ENCODE data around the gene ZNF621.
A peak's percentile ranks its signal among the peaks of the same experiment; 100 is the strongest.
"Not testable (repeated sequence)": the region's sequence is repeated elsewhere in the genome, so short reads cannot be mapped to it uniquely, and the experiment has no call there.

The ZNF621 gene

DNA sequence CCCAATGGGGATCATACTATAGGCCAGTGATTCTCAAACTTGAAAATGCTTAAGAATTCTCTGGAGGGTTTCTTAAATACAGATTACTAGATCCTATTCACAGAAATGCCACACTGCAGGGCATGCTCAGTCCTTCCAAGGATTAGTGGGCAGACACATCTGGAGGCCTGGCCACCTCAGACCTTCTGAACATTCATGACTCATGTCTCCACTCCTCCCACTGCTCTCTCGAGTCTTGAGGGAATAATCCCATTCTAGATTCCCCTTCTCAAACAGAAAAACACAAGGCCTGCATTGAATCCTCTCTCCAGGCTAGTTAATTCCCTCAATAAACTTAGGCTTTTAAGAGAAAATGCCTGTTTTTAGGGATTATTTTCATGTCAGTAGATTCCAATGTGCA, 22.1 kb downstream of the ZNF621 start:
- H3K27ac Mint-ChIP-seq: no peak overlapping the region
- TF ChIP-seq CTCF (IDR thresholded peaks at IDR 0.05): no peak
- H3K4me3 Mint-ChIP-seq: no peak overlapping the region
- DNase-seq: no peak
- H3K27me3 Mint-ChIP-seq (ENCODE audit: low read depth, poor library complexity): no peaks in the 10 kb centered on the region
- peaks cover 22% of the 10 kb centered on the region for H3K36me3 Mint-ChIP-seq (ENCODE audit: low read depth)
- peaks cover 21% of the 10 kb centered on the region for H3K9me3 Mint-ChIP-seq
- peaks cover 4% of the 10 kb centered on the region for H3K4me1 Mint-ChIP-seq

DNA sequence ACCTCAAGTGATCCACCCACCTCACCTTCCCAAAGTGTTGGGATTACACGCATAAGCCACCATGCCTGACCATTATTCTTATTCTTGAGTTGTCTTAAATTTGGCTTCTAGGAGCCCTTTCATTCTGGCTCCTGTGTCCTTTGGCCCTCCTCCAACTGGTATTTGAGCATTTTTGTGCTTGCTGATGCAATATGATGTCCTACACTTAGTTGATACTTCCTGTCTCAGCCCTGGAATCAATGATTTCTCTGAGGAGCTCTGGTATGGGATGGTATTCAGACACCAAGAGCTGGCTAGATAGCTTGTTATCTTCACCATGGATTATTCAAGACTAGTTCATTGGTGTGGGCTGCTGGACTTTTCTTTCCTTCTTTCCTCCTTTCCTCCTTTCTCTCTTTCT, 25.4 kb downstream of the ZNF621 start:
- Mint-ChIP-seq H3K27me3 (ENCODE audit: low read depth, poor library complexity) (no peaks in the 10 kb centered on the region), H3K9me3 (peaks cover 28% of the 10 kb centered on the region), H3K27ac (no peak overlapping the region), H3K4me3 (no peak overlapping the region), H3K36me3 (ENCODE audit: low read depth) (peaks cover 22% of the 10 kb centered on the region), H3K4me1 (peaks cover 4% of the 10 kb centered on the region)
- DNase-seq: no peak
- no peak for TF ChIP-seq CTCF (IDR thresholded peaks at IDR 0.05)

GRCh38 chr3:40557575-40558161, 32.9 kb downstream of the ZNF621 start:
- Mint-ChIP-seq H3K27ac (no peak overlapping the region), H3K36me3 (ENCODE audit: low read depth) (peaks cover 23% of the 10 kb centered on the region), H3K9me3 (peaks cover 43% of the 10 kb centered on the region), H3K4me1 (peaks cover 6% of the 10 kb centered on the region), H3K4me3 (no peak overlapping the region), H3K27me3 (ENCODE audit: low read depth, poor library complexity) (no peaks in the 10 kb centered on the region)
- TF ChIP-seq CTCF (IDR thresholded peaks at IDR 0.05): no peak
- DNase-seq: no peak

DNA sequence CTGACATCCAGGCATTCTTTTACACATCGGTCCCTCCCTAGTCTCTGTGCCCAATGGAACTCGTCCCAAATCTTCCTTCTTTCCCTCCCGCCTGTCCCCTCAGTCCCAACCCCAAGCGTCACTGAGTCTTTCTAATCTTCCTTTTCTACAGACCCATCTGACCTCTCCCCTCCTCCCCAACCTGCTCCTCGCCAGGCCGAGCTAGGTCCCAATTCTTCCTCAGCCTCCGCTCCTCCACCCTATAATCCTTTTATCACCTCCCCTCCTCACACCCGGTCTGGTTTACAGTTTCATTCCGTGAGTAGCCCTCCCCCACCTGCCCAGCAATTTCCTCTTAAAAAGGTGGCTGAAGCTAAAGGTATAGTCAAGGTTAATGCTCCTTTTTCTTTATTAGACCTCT, 37.7 kb downstream of the ZNF621 start:
- Mint-ChIP-seq H3K9me3 (peaks cover 56% of the 10 kb centered on the region), H3K27ac (peak overlapping the region; percentile 15), H3K36me3 (ENCODE audit: low read depth) (peaks cover 26% of the 10 kb centered on the region), H3K4me1 (peaks cover 21% of the 10 kb centered on the region)
- not testable (repeated sequence) for H3K4me3 Mint-ChIP-seq; DNase-seq; H3K27me3 Mint-ChIP-seq (ENCODE audit: low read depth, poor library complexity)

DNA sequence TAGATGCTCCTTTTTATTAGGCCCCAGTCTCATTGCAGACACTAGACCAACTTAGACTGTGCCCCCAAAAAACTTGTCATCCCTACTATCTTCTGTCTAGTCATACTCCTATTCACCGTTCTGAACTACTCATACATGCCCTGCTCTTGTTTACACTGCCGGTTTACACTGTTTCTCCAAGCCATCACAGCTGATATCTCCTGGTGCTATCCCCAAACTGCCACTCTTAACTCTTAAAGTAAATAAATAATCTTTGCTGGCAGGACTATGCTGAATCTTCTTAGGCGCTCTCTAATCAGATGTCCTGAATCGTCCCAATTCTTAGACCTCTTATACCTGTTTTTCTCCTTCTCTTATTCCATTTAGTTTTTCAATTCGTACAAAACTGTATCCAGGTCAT, 40.9 kb downstream of the ZNF621 start:
- H3K27ac Mint-ChIP-seq; H3K4me3 Mint-ChIP-seq; H3K27me3 Mint-ChIP-seq (ENCODE audit: low read depth, poor library complexity); DNase-seq: not testable (repeated sequence)
- Mint-ChIP-seq H3K4me1 (peaks cover 21% of the 10 kb centered on the region), H3K36me3 (ENCODE audit: low read depth) (peaks cover 27% of the 10 kb centered on the region), H3K9me3 (peaks cover 41% of the 10 kb centered on the region)

- DNase-seq: no peak
- Mint-ChIP-seq H3K27me3 (ENCODE audit: low read depth, poor library complexity) (peaks cover 3% of the 10 kb centered on the region), H3K9me3 (peaks cover 30% of the 10 kb centered on the region), H3K4me3 (no peak overlapping the region), H3K27ac (peak overlapping the region; percentile 51), H3K4me1 (peaks cover 21% of the 10 kb centered on the region), H3K36me3 (ENCODE audit: low read depth) (peaks cover 17% of the 10 kb centered on the region)
- no peak for TF ChIP-seq CTCF (IDR thresholded peaks at IDR 0.05)
Measured at GRCh38 chr3:40566694-40567093, 41.9 kb downstream of the ZNF621 start.

DNA sequence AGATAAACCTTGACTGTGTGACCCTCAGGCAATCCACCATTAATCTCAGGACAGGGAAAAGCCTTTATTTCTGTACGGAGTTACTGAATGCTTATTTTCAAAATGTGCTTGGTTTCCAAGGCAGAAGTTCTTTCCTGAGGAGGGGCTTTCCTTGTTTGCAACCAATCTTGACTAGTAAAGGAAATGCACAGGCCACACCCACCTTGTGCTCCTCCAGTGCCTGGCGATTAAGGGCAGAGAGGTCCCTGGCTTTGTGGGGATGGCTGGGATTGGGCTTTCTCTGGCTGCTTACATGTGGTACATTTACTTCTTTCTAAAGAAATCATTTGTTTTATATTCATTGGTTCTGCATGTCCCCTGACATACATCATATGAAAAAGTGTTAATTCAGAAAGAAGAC, 47.8 kb downstream of the ZNF621 start:
- DNase-seq: no peak
- Mint-ChIP-seq H3K9me3 (peaks cover 7% of the 10 kb centered on the region), H3K27ac (no peak overlapping the region), H3K27me3 (ENCODE audit: low read depth, poor library complexity) (peaks cover 12% of the 10 kb centered on the region), H3K4me1 (peaks cover 11% of the 10 kb centered on the region), H3K4me3 (no peak overlapping the region), H3K36me3 (ENCODE audit: low read depth) (peaks cover 4% of the 10 kb centered on the region)
- TF ChIP-seq CTCF (IDR thresholded peaks at IDR 0.05): no peak

Data from nephron progenitor cell (in vitro differentiated cells).